Mucosa of descending colon (tissue), 3 donors: ENCODE results near the gene PLAAT4. TPM values are rescaled to one million over a fixed set of nuclear protein-coding genes. Genes with fewer than 3 reads are reported as not detected.

Source experiments
- ATAC-seq: fragments of 200-7000 bp; cut with Tn5 transposase; one replicate; pipeline ENCODE4 v1.9.1; 2020; ENCODE audit warnings: mild to moderate bottlenecking, moderate library complexity
- DNase-seq, 3 donors: peaks; one replicate each; pipeline ENCODE4 v3.0.0-alpha.2; 2020
- H3K36me3 ChIP-seq: fragments of 200-600 bp; one replicate; pipeline ENCODE4 v1.8.0; 2021; ENCODE audit warnings: low read depth, mild to moderate bottlenecking
- H3K4me1 ChIP-seq: fragments of 200-600 bp; one replicate; pipeline ENCODE4 v1.8.0; 2021; ENCODE audit warnings: low read depth, mild to moderate bottlenecking
- H3K4me3 ChIP-seq: fragments of 200-600 bp; one replicate; pipeline ENCODE4 v1.8.0; 2021; ENCODE audit warnings: mild to moderate bottlenecking
- H3K9me3 ChIP-seq: fragments of 200-600 bp; one replicate; pipeline ENCODE4 v1.8.0; 2021; ENCODE audit warnings: mild to moderate bottlenecking
- intact Hi-C, 2 donors: fragments of 100-400 bp; cut with DNase I in 1 of 2; cut with micrococcal nuclease in 1 of 2; formaldehyde crosslinking; loops; one replicate each; pipeline versions ENCODE4 v1.11.0 to v1.11.1; 2022; cut with DNase I, micrococcal nuclease
- long read RNA-seq, 2 donors: library from polyadenylated mRNA; unstranded; transcript quantifications; one replicate each; pipeline ENCODE4 v2.0.0, GENCODE V29; 2019 to 2021
- total RNA-seq, 3 donors: library from RNA; stranded (reverse); fragmentation: NEBNext Ultra II Directional in 2 of 3; extraction: Animal tissue kit (Norgen Biotek cat#: 25700) in 2 of 3; gene quantifications; one replicate each; pipeline versions ENCODE4 v1.2.1 to v1.2.4, GENCODE V29; 2021 to 2023
- TF ChIP-seq, protein P1 (sequence below): fragments of 200-600 bp; IDR thresholded peaks from one replicate; pipeline ENCODE4 v1.8.0; 2022; ENCODE audit warnings: antibody characterized with exemption, mild to moderate bottlenecking
- donor health status: DM: no; HTN: no; CAD: no; lungs with moderate emphysema.
- donor health status: DM: no; HTN: no; CAD: no.
- donor health status: DM: no; HTN: yes; CAD: no.

The PLAAT4 gene
- 10 to 100 TPM; 57.0 to 99.0 (median 96.7) TPM for total RNA-seq
- long read RNA-seq, donor 1, transcript RARRES3-201 (4 exons, 749 nt) = major isoform, 32 of 36 reads
- long read RNA-seq, donor 1, partial matches to known transcripts = 2 of 36 reads
- long read RNA-seq, donor 1, other reads (novel, unspliced or antisense) = 0 of 36 reads
- long read RNA-seq, donor 2, transcript RARRES3-201 (4 exons, 749 nt) = major isoform, 64 of 74 reads
- long read RNA-seq, donor 2, partial matches to known transcripts = 5 of 74 reads
- long read RNA-seq, donor 2, other reads (novel, unspliced or antisense) = 1 of 74 reads

DNA sequence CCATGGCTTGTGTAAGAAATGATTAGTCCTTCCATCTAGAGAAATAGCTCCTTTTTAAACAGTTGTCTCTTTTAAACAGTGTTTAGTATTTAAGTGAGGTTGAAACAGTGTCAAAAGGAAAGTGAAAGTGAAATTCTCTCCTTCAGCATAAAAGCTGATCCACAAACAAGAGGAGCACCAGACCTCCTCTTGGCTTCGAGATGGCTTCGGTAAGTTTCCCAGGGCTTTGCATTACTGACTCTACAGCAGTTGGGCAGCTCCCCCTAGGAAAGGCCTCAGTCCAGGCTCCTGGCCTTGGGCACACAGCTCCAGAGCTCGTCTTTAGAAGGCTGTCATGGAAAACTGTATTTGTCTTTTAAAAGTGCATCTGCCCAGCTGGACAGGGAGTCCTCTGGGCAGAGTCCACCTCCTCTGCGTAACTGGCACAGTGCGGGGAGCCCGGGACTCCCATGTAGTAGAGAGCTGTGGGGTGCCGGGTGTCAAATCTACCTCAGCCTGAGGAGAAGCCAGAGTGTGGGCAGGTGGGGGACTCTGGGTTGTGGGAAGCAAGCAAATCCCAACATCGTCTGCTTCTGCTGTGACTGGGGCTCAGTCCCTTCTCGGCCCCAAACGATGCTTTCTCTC, at the start of gene PLAAT4:
PLAAT4 (plus strand) TSS at position 140 of the 624 bp plus-strand sequence; CDS start at position 201, 61 bp downstream.
- Histone ChIP-seq H3K4me1 (peaks cover 19% of the 10 kb centered on the region), H3K9me3 (no peaks in the 10 kb centered on the region), H3K36me3 (no peaks in the 10 kb centered on the region), H3K4me3 (no peak within 1 kb of the TSS)
- DNase-seq (peak in 2 of 3 donors; percentile 57 to 59), ATAC-seq (peak; percentile 78)
- TF ChIP-seq, protein P1, sequence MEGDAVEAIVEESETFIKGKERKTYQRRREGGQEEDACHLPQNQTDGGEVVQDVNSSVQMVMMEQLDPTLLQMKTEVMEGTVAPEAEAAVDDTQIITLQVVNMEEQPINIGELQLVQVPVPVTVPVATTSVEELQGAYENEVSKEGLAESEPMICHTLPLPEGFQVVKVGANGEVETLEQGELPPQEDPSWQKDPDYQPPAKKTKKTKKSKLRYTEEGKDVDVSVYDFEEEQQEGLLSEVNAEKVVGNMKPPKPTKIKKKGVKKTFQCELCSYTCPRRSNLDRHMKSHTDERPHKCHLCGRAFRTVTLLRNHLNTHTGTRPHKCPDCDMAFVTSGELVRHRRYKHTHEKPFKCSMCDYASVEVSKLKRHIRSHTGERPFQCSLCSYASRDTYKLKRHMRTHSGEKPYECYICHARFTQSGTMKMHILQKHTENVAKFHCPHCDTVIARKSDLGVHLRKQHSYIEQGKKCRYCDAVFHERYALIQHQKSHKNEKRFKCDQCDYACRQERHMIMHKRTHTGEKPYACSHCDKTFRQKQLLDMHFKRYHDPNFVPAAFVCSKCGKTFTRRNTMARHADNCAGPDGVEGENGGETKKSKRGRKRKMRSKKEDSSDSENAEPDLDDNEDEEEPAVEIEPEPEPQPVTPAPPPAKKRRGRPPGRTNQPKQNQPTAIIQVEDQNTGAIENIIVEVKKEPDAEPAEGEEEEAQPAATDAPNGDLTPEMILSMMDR = no peak
- intact Hi-C loops = no loop called here

DNA sequence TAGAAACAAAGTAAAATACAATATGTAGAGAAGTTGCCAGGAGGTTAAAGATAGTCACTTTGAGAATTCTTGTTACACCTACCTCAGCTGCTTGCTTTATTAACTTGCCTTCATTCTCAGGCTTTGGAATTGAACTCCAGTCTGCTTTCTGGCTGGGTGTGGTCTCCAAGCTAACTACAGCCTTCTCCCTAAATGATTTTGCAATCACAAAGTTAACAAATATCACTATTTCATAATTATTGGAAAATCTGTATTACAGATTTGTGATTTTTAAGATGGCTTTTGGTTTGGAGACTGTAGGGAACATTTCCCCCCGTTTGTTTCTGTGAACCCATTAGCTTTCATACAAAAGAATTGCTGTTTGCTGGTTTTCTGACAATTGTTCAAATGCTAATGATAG, 47.8 kb upstream of the PLAAT4 start:
- peaks cover 8% of the 10 kb centered on the region for H3K9me3 ChIP-seq
- ATAC-seq = no peak
- intact Hi-C loops = no loop called here
- H3K36me3 ChIP-seq = no peaks in the 10 kb centered on the region
- TF ChIP-seq, protein P1 = no peak
- DNase-seq = no peak
- H3K4me3 ChIP-seq = no peak overlapping the region
- H3K4me1 ChIP-seq = peaks cover 5% of the 10 kb centered on the region

- TF ChIP-seq, protein P1 = no peak
- no peaks in the 10 kb centered on the region for H3K36me3 ChIP-seq
- peaks cover 5% of the 10 kb centered on the region for H3K4me1 ChIP-seq
- no peak for ATAC-seq
- intact Hi-C loops = no loop called here
- H3K4me3 ChIP-seq = no peak overlapping the region
- no peak for DNase-seq
- peaks cover 8% of the 10 kb centered on the region for H3K9me3 ChIP-seq
Measured at GRCh38 chr11:63489879-63490278, 46.7 kb upstream of the PLAAT4 start.

DNA sequence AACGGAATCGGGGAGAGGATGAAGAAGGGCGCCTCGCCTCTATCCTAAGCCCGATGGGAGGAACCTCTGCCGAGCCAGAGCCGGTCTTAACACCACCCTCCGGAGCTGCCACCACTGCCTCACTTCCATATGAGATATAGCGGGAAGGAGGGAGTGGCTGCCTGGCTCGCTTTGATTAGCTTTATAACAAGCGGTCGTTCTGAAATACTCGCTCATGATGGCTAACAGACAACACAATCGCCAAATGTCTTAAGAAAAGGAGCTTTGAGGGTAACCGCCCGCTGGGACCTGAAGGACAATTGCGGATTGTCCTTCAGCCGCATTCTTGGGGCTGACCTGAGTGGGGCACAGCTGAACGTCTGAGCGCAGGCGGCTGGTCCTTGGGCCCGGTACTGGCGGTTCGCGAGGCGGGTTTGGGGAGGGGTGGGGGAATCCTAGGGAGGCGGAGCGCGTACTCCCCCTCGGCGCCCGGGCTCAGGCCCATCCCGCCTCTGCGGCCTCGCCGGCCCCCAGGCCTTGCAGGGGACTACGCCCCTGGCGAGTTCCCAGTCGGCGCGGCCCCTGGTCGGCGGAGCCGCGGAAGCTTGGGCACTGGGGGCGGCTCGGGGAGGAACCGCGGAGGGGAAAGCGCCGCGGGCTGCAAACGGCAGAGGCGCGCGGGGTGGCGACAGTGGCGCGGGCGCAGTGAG, 45.9 kb upstream of the PLAAT4 start, which contains the start of gene PLAAT5:
PLAAT5 (minus strand) TSS at position 617 of the 689 bp plus-strand sequence; CDS start at position 484, 133 bp downstream.
- TF ChIP-seq, protein P1 = no peak
- peak; percentile 56 for ATAC-seq
- H3K4me3 ChIP-seq = no peak within 1 kb of the TSS
- H3K4me1 ChIP-seq = peaks cover 5% of the 10 kb centered on the region
- no peaks in the 10 kb centered on the region for H3K9me3 ChIP-seq
- H3K36me3 ChIP-seq = no peaks in the 10 kb centered on the region
- intact Hi-C loops = no loop called here
- DNase-seq = peak in 1 of 3 donors; percentile 20

DNA sequence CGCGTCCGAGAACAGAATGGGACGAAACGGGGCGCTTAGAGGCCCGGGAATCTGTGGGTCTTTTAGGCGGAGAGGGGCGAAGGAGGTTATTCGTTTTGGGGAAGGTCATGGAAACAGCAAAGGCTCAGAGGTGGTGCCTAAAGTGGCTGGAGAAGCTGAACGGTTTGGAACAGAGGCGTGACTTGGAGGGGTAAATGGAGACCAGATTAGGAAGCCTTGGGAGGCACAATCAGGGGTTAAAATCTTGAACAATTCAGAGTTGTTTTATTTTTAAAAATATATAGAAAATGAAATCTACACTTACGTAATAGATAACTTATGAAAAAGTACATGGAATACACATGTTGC, 45.4 kb upstream of the PLAAT4 start:
- DNase-seq (no peak), ATAC-seq (no peak)
- TF ChIP-seq, protein P1 = no peak
- Histone ChIP-seq H3K4me3 (no peak overlapping the region), H3K4me1 (peaks cover 5% of the 10 kb centered on the region), H3K9me3 (no peaks in the 10 kb centered on the region), H3K36me3 (no peaks in the 10 kb centered on the region)
- intact Hi-C loops = no loop called here
